Measurements from ENCODE around the gene RCSD1.

Gene RCSD1

DNA sequence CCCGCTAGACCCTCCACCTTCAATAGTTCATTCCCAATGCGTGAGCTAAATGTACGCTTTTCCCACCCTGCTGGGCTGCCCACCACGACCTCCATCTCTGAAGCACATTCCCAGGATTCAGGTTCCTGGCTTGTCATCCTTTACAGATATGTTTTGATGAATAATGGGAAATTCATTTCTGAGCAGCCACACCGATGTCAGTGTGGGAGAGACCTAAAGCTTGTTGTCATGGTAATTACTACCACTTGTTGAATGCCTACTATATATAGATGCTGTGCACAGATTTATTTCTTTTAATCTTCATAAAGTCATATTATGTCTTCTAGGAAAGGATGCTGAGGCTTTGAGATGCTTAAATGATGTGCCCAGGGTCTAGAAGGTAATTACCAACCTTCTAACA is 8.0 kb downstream of the RCSD1 start:
- Histone ChIP-seq H3K4me2 (peak overlapping the region; percentile 96), H3K27ac (peak overlapping the region; percentile 100), H3K9me3 (no peaks in the 10 kb centered on the region), H3K36me3 (peaks cover 100% of the 10 kb centered on the region), H3K9ac (no peak overlapping the region), H3K4me1 (peaks cover 97% of the 10 kb centered on the region), H4K20me1 (peaks cover 100% of the 10 kb centered on the region), H3K27me3 (no peaks in the 10 kb centered on the region), H3K4me3 (no peak overlapping the region)
- TF ChIP-seq Cebpa-rat (IDR thresholded peaks at IDR 0.05), result no peak; the same call in 1 of the 2 replicates

DNA sequence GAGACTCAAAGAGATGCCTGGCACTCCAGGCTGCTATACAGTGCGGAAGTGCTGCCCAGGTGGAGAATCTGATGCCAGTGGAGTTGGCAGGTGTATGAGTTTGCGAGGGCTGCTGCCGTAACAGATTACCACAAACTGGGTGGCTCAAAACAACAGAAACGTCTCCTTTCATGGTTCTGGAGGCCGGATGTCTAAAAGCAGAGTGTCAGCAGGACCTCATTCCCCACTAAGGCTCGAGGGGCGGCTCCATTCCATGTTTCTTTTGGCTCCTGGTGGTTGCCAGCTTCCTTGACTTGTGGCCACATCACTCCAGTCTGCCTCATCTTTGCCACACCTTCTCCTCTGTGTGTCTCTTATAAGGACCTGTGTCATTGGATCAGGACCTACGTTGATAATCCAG is 10.0 kb downstream of the RCSD1 start:
- TF ChIP-seq Cebpa-rat (IDR thresholded peaks at IDR 0.05), result no peak
- H3K4me1 ChIP-seq, result peaks cover 97% of the 10 kb centered on the region
- H3K9me3 ChIP-seq, result no peaks in the 10 kb centered on the region
- H3K9ac ChIP-seq, result no peak overlapping the region
- no peaks in the 10 kb centered on the region for H3K27me3 ChIP-seq
- H4K20me1 ChIP-seq, result peaks cover 100% of the 10 kb centered on the region
- no peak overlapping the region for H3K4me3 ChIP-seq
- H3K4me2 ChIP-seq, result peak overlapping the region; percentile 33
- H3K27ac ChIP-seq, result no peak overlapping the region
- peaks cover 100% of the 10 kb centered on the region for H3K36me3 ChIP-seq

DNA sequence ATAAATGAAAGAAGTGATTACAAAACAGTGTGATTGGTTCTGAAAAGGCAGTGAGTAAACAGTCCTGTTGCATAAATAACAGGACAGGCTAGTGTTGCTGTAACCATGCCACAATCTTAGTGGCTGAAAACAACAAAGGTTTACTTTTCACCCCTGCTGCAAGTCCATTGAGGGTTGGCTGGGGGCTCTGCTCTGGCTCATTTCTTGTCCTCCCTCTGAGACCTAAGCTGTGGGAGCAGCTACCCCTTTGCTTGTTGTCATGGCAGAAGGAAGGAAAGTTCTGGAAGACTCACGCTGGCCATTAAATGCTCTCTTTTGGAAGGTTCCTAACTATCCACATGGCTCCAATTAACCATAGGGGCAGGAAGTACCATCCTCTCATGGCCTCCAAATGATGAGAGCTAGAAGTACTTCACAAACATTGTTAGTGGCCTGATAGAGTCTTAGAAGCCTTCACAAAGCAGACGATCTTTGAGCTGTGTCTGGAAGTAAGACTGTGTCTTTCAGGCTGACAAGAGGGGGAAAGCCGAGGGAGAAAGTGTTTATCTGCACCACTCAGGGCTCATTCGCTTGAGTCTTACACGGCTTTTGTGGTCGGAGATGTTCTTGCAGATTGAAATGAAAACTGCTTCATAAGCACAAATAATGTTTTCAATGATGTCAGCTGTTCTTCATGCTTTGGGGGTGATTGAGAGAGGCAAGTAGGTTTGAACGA is 11.9 kb downstream of the RCSD1 start:
- Histone ChIP-seq H3K9ac (no peak overlapping the region), H3K36me3 (peaks cover 98% of the 10 kb centered on the region), H3K27me3 (no peaks in the 10 kb centered on the region), H3K4me2 (peak overlapping the region; percentile 35), H3K4me3 (no peak overlapping the region), H4K20me1 (peaks cover 100% of the 10 kb centered on the region), H3K9me3 (no peaks in the 10 kb centered on the region), H3K27ac (peak overlapping the region; percentile 50), H3K4me1 (peaks cover 97% of the 10 kb centered on the region)
- TF ChIP-seq Cebpa-rat (IDR thresholded peaks at IDR 0.05), result no peak

DNA sequence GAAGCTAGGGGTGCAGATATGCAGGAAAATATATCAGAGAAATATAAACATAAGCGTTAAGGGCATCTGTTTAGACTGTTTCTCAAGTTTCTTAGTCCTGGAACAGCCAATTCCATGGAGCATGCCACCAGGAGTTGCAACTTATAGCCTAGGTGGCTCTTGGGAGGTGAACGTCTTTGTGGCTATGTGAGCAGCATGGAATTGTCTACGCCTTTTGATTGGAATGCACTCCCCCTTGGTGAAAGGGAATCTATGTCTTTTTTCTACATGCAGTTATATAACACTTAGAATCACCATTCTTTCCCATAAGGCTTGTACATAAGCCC is 12.4 kb downstream of the RCSD1 start:
- no peaks in the 10 kb centered on the region for H3K27me3 ChIP-seq
- peak overlapping the region; percentile 50; the same call in 1 of the 2 replicates for H3K27ac ChIP-seq
- TF ChIP-seq Cebpa-rat (IDR thresholded peaks at IDR 0.05), result no peak
- H3K4me1 ChIP-seq, result peaks cover 97% of the 10 kb centered on the region
- peak overlapping the region; percentile 35 for H3K4me2 ChIP-seq
- peaks cover 100% of the 10 kb centered on the region for H4K20me1 ChIP-seq
- H3K9me3 ChIP-seq, result no peaks in the 10 kb centered on the region
- no peak overlapping the region for H3K9ac ChIP-seq
- no peak overlapping the region for H3K4me3 ChIP-seq
- peaks cover 97% of the 10 kb centered on the region for H3K36me3 ChIP-seq

DNA sequence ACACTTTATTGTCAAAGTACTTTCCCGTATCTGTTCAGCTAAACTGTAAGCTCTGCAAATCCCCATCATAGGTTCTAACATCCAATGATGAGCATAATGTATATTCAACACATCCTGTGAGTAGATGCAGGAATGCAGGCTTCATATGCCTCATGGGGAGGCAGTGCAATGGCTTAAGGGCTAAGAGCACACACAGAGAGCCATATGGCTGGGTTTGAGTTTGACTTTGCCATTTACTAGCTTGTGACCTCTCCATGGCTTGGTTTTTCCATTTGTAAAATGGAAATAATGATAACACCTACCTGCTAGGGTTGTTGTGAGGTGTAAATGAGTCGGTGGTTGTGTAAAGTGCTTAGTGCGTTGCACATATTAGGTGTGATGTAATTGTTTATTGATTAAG is 13.4 kb downstream of the RCSD1 start:
- Histone ChIP-seq H3K27ac (0 out of 2 replicates have a peak overlapping the region, but pooled peaks have one; percentile 42), H3K4me2 (peak overlapping the region; percentile 47), H3K36me3 (peaks cover 90% of the 10 kb centered on the region), H4K20me1 (peaks cover 100% of the 10 kb centered on the region), H3K27me3 (no peaks in the 10 kb centered on the region), H3K4me1 (peaks cover 97% of the 10 kb centered on the region), H3K4me3 (no peak overlapping the region), H3K9me3 (no peaks in the 10 kb centered on the region), H3K9ac (no peak overlapping the region)
- TF ChIP-seq Cebpa-rat (IDR thresholded peaks at IDR 0.05), result no peak

DNA sequence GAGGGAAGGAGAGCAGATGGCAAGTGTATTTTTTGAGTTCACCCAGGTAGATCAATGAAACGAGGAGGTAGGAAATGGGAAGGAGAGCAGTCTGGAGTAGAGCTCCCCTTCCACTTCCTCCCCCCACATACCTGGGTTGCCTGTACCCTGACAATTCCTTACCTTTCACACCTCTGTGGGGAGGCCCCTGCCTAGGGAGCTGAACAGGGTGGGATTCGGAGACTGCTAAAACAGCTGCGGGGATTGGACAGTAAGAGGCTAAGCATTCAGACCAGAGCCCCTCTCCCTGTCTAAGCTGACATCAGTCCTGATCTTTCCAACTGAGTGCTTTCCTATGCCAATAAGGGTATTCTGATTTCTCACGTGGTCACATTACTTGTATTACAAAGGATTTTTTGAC is 14.5 kb downstream of the RCSD1 start:
- no peaks in the 10 kb centered on the region for H3K9me3 ChIP-seq
- H3K27ac ChIP-seq, result peak overlapping the region; percentile 12; the same call in 1 of the 2 replicates
- H3K9ac ChIP-seq, result no peak overlapping the region
- peak overlapping the region; percentile 33; the same call in 1 of the 2 replicates for H3K4me2 ChIP-seq
- TF ChIP-seq Cebpa-rat (IDR thresholded peaks at IDR 0.05), result no peak
- H3K4me1 ChIP-seq, result peaks cover 100% of the 10 kb centered on the region
- H3K4me3 ChIP-seq, result no peak overlapping the region
- no peaks in the 10 kb centered on the region for H3K27me3 ChIP-seq
- peaks cover 86% of the 10 kb centered on the region for H3K36me3 ChIP-seq
- peaks cover 100% of the 10 kb centered on the region for H4K20me1 ChIP-seq

DNA sequence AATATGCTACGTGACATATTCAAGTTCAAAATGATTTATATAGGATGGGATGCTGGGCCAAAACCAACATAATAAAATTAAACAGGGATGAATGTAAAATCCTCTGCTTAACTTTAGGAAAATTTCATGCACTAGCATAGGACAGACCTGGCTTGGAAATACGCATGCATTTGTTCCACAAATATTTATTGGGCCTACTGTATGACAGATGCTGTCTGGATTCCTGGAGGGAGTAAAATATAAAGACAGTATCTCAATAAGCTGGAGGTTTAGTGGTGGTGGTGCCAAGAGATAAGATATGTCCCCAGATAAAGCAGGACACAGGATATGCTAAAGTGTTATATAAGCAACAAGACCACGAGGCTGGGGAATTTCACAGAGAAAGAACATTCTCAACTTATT is 15.1 kb downstream of the RCSD1 start:
- no peaks in the 10 kb centered on the region for H3K9me3 ChIP-seq
- peaks cover 100% of the 10 kb centered on the region for H4K20me1 ChIP-seq
- H3K36me3 ChIP-seq, result peaks cover 80% of the 10 kb centered on the region
- H3K4me1 ChIP-seq, result peaks cover 100% of the 10 kb centered on the region
- TF ChIP-seq Cebpa-rat (IDR thresholded peaks at IDR 0.05), result no peak
- no peak overlapping the region for H3K9ac ChIP-seq
- H3K27me3 ChIP-seq, result no peaks in the 10 kb centered on the region
- H3K27ac ChIP-seq, result 0 out of 2 replicates have a peak overlapping the region, but pooled peaks have one; percentile 23
- H3K4me3 ChIP-seq, result no peak overlapping the region
- H3K4me2 ChIP-seq, result peak overlapping the region; percentile 33

DNA sequence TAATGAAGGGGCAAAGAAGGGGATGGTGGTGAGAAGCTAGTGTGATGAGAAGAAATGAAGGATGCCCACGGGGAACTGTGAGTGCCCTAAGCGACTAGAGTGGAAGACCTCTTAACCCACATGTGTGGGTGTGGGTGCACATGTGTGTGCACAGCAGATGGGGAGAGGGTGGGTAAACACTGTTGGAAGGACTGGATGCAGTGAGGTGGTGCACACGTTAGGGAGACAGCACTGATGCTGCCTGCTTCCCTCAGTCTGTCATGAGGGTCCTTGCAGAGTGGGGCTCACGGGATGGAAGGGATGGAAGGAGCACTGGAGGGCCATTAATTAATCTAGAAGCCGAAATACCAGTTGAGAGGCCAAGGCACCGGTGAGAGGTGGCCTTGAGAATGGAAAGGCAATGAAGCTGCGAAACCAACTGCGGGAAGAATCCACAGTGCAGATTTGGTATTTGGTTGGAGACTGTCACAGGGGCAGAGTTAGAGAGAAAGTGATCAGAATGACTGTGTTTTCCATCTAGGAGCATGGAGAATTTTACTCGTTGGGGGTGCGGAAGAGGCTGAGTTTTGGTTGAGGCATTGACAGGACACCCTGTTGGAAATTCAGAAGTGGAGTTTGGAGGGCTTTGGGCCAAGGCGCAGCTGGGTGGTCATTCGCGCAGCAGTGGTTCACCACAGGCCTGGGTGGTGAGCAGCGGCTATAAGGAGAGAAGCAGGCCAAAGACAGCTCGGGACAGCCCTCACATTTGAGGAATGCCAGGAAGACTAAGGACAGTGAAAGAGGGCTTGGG is 15.8 kb downstream of the RCSD1 start:
- Histone ChIP-seq H3K27me3 (no peaks in the 10 kb centered on the region), H4K20me1 (peaks cover 100% of the 10 kb centered on the region), H3K27ac (peak overlapping the region; percentile 23; the same call in 1 of the 2 replicates), H3K4me1 (peaks cover 100% of the 10 kb centered on the region), H3K36me3 (peaks cover 77% of the 10 kb centered on the region), H3K4me2 (peak overlapping the region; percentile 33), H3K9me3 (no peaks in the 10 kb centered on the region), H3K4me3 (no peak overlapping the region), H3K9ac (no peak overlapping the region)
- no peak for TF ChIP-seq Cebpa-rat (IDR thresholded peaks at IDR 0.05)

DNA sequence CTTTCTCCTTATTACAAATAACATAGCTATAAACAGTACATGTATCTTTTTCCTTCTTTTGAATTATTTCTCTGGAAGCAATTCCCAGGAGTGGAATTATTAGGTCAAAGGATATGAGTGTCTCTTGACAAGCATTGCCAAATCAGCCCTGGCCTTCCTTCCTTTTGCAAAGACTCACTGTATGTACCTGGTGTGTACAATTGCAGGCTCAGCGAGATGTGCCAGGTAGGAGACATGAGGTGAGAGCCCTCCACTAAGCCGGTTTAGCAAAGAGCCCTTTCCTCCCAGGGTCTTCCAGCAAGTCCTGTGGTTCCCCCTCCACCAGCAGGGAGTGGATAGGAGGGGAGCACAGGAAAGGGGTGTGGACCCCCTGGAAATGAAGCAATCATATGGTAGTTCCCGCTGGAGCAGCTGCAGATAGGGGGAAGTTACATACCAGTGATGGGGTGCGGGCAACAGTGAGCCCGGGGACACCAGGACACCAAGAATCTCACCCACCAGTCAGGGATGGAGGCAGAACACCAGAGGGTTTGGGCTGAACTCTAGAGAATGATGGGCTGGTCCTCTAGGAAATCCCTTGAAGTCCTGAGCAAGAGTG is 18.3 kb downstream of the RCSD1 start:
- H3K4me2 ChIP-seq, result peak overlapping the region; percentile 80
- peaks cover 100% of the 10 kb centered on the region for H4K20me1 ChIP-seq
- peak overlapping the region; percentile 54; the same call in 1 of the 2 replicates for H3K9ac ChIP-seq
- peaks cover 73% of the 10 kb centered on the region for H3K36me3 ChIP-seq
- TF ChIP-seq Cebpa-rat (IDR thresholded peaks at IDR 0.05), result no peak
- H3K27ac ChIP-seq, result peak overlapping the region; percentile 83
- no peaks in the 10 kb centered on the region for H3K27me3 ChIP-seq
- no peaks in the 10 kb centered on the region for H3K9me3 ChIP-seq
- no peak overlapping the region for H3K4me3 ChIP-seq
- peaks cover 100% of the 10 kb centered on the region for H3K4me1 ChIP-seq
